Measurements from ENCODE around the gene PLK5.
"Not testable (repeated sequence)": the region's sequence is repeated elsewhere in the genome, so short reads cannot be mapped to it uniquely, and the experiment has no call there.

Gene PLK5

DNA sequence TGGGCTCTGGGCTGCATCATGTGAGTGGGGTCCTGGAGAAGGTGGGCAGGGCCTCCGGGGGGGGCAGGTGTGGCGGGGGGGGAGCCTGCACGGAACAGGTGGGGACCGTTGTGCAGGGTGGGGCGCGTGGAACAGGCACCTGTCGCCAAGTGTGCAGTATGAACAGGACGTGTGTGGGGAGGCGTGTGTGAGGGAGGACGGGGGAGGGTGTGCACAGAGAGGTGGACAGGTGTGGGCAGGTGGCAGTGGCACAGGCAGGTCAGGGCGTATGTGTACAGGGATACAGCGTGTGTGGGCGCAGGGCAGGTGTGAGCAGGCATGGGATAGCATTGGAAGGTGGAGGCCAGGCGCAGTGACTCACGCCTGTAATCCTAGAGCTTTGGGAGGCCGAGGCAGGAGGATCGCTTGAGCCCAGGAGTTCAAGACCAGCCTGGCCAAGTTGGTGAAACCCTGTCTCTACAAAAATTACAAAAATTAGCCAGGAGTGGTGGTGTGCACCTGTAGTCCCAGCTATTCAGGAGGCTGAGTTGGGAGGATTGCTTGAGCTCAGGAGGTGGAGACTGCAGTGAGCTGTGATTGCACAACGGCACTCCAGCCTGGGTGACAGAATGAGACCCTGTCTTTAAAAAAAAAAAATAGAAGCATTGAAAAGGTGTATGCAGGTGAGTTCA lies 3.2 kb downstream of the PLK5 start:
- no peak for DNase-seq

DNA sequence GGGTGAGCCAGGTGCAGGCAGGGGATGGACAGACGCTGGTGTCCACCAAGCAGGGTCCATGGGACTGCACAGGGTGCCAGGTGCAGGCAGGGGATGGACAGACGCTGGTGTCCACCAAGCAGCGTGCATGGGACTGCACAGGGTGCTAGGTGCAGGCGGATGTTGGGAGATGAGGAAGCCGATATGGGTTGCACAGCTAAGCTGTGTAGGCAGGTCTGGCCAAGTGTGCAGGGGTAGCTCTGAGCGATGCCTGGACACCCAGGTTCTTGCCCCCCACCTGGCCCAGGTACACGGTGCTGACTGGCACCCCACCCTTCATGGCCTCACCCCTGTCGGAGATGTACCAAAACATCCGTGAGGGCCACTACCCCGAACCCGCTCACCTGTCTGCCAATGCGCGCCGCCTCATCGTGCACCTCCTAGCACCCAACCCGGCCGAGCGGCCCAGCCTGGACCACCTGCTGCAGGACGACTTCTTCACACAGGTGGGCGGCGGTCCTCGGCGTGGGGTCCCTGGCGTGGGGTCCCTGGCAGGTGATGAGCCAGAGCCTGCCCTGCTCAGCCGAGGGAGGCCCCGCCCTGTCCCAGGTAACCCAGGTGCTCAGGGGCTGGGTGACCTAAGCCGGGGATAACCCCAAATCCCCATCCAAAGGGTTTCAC lies 3.9 kb downstream of the PLK5 start:
- DNase-seq: no peak

DNA sequence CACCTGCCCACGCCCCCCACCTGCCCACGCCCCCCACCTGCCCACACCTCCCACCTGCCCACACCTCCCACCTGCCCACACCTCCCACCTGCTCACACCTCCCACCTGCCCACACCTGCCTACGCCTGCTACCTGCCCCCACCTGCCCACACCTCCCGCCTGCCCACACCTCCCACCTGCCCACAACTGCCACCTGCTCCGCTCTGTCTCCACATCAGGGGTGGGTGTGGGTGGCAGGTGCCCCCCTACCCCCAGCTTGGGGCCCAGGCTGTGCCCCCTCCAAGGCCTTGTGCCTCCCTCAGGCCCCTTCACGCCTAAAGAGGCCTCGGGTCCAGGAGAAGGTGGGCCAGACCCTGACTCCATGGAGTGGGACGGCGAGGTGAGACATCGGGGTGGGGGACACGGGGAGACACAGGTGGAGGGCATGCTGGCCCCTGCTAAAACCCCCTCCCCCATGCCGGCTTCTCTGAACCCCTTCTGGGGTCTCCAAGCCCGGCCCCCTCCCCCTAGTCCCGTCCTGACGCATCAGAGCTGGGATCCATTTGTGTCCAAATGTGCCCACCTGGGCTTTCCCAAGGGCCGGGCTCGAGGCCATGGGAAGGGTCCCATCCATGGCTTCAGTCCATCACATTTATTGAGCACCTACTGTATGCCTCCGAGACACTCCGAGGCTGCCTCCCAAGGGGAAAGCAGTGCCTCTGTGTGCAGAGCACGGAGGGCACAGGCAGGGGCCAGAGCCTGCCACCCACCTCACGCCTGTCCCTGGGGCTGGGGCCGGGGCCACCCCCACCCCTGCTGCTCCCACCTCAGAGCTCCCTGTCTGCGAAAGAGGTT lies 4.9 kb downstream of the PLK5 start:
- no peak for DNase-seq

DNA sequence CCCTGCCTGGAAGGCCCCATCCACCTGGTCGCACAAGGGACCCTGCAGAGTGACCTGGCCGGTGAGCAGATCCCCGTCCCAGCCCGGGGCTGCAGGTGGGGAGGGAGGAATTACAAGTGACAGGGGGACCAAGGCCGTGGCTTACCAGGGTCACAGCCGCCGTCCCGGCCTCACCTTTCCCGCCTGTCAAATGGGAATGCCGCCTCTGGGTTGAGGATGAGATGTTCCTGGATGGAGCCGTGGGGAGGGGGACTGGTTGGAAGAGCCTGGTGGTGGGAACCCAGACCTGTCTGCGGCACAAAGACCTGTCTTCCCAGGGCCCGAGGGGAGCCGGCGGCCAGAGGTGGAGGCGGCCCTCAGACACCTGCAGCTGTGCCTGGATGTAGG lies 5.5 kb downstream of the PLK5 start:
- no peak for DNase-seq

DNA sequence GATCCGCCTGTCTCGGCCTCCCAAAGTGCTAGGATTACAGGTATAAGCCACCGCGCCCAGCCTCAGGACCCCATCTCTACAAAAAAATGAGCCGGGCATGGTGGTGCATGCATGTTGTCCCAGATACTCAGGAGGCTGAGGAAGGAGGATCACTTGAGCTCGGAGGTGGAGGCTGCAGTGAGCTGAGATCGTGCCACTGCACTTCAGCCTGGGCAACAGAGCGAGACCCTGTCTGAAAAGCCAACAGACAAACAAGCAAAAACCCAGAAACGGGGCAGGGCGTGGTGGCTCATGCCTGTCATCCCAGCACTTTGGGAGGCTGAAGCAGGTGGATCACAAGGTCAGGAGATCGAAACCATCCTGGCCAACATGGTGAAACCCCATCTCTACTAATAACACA lies 7.0 kb downstream of the PLK5 start:
- DNase-seq: not testable (repeated sequence)

DNA sequence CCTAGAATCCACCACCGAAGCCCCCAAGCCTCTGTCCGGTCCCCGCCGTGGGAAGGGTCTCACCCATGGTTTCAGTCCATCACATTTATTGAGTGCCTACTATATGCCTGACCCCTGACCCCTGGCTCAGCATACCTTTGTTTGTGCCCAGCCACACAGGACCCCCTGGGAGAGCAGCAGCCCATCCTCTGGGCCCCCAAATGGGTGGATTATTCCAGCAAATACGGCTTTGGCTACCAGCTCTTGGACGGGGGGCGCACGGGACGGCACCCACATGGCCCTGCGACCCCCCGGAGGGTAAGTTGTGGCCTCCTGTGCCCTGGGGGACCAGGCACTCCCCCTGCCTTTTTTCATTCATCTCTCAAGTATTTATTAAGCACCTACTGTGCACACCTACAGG lies 7.7 kb downstream of the PLK5 start:
- no peak for DNase-seq

DNA sequence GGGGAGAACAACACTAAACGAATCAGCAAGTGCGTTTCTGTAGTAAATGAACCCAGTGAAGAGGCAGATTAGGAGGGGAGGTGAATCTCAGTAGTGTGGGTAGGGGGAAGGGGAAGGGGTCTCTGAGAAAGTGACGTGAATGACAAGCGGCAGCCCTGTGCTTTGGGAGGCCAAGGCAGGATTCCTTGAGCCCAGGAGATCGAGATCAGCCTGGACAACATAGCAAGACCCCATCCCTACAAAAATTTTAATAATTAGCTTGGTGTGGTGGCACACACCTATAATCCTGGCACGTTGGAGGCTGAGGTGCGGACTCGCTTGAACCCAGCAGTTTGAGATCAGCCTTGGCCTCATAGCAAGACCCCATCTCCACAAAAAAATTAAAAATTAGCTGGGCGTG lies 8.1 kb downstream of the PLK5 start:
- no peak for DNase-seq

DNA sequence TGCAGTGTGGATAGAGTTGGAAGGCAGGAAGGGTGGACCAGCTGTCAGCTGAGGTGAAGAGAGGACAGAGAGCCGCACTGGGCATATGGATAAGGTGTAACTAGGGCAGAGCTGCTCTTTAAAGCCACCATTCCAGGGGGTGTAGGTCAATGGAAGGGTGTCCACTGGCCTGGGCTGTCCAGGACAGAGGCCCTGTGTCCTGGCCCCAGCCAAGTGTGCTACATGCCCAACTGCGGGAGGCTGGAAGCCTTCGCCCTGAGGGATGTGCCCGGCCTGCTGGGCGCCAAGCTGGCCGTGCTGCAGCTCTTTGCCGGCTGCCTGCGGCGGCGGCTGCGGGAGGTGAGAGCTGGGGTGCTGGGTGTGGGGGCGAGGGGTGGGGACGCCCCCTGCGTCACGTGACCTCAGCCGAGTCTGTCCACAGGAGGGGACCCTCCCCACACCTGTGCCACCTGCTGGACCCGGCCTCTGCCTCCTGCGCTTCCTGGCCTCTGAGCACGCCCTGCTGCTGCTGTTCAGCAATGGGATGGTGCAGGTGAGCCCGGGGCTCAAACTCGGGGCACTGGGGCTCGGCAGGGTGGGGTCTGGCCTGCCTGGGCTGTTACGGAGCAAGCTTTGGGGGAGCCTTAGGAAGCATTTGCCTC lies 9.8 kb downstream of the PLK5 start:
- DNase-seq: no peak

DNA sequence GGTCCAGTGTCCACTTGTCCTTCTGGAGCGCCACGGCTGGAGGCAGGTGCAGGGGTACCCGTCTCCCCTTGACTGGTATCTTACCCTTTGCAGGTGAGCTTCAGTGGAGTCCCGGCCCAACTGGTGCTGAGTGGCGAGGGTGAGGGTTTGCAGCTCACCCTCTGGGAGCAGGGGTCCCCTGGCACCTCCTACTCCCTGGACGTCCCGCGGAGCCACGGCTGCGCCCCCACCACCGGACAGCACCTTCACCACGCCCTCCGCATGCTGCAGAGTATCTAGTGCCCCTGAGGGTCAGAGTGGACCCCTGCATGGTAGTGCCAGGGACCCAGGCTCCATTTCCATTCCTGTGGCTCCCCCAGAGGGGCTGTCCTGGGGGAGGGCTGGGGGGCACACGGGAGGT lies 11.1 kb downstream of the PLK5 start:
- DNase-seq: no peak

DNA sequence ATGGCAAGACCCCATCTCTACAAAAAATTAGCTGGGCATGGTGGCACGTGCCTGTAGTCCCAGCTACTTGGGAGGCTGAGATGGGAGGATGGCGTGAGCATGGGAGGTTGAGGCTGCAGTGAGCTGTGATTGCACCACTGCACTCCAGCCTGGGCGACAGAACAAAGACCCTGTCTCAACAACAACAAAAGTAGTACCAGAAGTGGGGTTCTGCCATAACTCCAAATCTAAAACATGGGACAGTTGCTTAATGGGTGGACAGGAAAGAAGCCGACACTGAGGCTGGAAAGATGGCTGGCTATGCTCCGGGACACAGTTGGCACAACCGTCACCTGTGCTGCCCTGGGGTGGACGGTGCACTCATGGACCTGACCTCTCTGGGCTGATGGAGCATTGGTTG lies 11.8 kb downstream of the PLK5 start:
- DNase-seq: not testable (repeated sequence)

DNA sequence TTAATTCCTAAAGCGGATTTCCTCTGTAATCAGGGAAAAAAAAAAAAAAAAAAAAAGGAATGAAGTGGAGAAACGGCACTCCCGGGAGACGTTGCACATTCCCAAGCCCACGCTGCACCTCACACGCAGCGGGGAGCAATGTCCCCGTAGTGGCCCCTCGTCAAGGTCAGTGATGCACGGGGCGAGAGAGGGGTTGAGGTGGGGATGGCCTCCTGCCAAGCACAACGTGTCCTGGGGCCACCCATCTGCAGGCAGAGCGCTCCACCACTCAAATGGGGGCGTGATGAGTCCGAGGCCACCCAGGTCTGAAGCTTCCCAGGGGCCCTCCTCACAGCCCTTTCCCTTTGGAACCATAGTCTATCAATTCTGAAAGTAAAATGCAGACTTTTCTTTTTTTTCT lies 15.1 kb downstream of the PLK5 start:
- no peak for DNase-seq

DNA sequence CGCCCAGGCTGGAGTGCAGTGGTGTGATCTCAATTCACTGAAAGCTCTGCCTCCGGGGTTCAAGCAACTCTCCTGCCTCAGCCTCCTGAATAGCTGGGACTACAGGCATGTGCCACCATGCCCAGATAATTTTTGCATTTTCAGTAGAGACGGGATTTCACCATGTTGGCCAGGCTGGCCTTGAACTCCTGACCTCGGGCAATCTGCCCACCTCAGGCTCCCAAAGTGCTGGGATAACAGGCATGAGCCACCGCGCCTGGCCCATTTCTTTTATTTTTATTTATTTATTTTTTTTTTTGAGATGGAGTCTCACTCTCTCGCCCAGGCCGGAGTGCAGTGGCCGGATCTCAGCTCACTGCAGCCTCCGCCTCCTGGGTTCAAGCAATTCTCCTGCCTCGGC lies 15.9 kb downstream of the PLK5 start:
- DNase-seq: not testable (repeated sequence)

DNA sequence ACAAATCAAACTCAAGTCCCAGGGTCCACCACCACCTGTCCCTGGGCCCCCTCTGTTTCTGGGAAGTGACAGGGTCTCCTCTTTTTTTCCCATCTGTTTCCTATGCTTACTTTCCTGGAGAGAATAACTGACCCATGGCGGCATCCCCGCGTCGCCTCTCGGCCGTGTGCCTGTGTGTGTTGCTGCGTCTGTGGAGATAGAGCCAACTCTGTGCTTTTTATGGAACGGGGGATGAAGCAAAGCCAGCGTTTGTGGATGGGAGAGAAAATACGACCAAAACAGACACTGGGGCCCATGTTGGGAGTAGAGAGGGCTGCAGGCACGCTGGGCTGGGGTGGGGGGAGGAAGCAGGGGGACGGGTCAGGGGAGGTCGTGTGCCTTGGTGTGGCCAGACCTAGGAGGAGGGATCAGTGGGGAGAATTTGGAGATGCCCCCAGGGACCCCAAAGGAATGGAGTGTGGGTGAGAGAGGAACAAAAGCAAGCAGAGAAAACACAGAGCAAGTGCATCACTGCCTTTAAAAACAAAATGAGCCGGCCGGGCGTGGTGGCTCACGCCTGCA lies 16.6 kb downstream of the PLK5 start:
- no peak for DNase-seq

DNA sequence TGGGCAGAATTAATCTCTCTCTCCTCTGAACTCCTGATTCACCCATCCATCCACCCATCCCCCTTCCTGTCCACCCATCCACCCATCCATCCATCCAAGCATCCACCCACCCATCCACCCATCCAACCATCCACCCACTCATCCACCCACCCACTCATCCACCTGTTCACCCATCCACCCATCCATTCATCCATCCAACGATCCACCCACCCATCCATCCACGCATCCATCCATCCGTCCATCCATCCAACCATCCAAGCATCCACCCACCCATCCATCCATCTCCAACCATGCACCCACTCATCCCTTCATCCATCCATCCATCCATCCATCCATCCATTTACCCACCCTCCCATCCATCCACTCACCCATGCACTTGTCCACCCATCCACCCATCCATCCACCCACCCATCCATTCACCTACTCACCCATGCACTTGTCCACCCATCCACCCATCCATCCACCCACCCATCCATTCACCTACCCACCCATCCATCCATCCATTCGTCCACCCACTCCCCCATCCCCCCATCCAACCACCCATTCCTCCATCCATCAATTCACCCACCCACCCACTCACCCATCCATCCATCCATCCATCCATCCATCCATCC lies 25.6 kb downstream of the PLK5 start:
- no peak for DNase-seq

DNA sequence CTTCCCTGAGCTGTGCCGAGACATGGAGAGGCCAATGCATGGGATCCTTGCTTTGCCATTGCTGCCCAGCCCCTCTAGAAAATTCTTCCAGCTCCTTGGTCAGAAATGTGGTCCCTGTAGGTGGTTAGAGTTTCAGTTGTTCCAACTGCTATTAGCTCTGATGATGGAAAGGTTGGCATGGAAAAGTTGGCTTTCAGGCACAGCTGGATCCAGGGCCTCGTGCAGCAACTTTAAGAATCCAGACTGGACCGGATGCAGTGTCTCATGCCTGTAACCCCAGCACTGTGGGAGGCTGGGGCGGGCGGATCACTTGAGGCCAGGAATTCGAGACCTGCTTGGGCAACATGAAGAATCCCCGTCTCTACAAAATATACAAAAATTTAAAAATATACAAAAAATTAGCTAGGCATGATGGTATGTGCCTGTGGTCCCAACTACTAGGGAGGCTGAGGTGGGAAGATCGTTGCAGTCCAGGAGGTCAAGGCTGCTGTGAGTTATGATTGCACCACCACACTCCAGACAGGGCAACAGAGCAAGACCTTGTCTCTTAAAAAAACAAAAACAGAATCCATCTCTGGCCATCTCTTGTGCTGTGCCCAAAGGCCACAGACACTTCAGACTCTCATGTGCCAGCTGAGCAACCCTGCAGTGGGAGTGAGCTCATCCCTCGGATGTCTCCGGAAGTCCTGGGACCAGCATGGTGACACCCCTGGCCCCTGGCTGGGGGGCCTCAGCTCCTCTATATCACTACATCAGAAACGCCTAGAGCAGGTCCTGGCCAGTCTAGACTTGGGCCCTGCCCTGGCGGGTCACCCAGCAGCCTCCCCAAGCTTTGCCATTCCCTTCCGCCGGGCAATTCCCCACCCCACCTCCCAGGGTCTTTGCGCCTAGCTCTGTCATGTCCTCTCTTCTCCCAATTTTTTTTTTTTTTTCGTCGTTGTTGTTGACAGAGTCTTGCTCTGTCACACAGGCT lies 27.5 kb downstream of the PLK5 start:
- DNase-seq: no peak

DNA sequence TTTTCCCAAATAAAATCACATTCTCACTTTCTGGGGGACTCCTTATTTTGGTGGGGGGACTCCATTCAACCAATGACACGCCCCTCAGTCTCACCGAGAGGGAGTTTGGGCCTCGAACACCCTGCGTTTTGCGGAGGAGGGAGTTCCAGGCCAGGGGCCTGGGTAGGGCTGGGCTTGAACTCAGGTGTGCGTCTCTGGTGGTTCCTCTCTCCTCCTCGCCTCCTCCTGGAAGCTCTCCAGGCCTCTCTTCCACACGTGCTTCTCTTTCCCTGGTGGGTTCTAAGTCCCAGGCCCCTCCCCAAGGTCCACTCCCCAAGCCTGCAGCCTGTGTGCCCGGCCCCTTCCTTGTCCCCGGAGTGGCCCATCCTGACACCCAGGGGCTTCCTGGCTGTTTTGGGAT lies 29.5 kb downstream of the PLK5 start:
- no peak for DNase-seq

DNA sequence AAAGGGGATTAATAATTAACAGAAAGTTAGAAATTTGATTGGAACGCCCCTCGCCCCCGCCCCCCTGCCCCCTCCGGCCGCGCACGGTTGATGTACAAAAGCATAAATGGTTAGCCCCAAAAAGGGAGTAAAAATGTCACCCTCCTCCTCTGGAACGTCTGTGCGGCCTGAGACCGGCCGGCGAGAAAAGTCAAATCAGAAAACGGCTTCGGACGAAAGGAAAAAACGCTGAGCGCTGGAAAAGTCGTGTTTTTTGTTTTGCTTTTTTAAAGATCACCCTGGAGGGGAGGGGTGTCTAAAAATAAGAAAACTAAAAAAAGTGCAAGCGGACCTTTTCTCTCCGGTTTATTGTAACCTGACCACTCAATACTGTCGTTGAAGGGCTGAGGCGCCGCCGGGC lies 31.1 kb downstream of the PLK5 start:
- DNase-seq: no peak

DNA sequence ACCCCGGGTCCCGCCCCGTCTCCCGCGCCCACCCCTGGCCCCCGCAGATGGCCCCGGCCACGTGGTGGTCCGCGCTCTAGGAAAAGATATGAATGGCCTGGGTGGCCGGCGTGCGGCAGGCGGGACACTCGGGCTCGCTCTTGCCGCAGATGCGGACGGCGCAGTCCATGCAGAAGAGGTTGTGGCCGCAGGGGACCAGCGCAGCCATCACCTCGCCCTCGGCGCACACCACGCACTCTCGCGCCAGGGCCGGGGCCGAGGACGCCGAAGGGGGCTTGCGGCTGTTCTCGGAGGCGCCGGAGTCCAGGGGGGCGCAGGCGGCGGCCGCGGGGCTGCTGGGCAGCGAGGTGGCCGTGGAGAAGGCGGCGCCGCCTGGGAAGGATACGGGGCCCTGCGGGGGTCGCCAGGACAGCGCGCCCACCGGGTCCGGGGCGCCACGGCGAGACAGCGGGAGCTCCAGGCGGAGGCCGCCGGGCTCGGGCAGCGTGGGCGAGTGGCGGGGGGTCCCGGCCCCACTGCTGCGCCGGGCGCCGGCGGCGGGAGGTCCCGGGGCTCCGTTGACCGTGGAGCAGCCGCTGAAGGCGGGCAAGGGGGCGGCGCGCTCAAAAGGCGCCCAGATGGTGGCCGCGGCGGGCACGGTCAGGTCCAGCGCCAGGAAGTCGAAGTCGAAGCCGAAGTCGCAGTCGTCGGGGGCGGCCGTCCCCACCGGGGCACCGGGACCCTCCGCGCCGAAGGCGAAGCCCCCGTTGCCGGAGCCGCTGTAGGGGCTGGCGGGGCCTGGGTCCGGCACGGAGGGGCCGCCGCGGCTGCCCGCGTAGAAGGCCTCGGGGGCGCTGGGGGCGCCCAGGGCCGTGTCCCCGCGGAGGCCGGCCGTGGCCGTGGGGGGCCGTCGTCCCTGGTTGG lies 31.9 kb downstream of the PLK5 start:
- no peak for DNase-seq

DNA sequence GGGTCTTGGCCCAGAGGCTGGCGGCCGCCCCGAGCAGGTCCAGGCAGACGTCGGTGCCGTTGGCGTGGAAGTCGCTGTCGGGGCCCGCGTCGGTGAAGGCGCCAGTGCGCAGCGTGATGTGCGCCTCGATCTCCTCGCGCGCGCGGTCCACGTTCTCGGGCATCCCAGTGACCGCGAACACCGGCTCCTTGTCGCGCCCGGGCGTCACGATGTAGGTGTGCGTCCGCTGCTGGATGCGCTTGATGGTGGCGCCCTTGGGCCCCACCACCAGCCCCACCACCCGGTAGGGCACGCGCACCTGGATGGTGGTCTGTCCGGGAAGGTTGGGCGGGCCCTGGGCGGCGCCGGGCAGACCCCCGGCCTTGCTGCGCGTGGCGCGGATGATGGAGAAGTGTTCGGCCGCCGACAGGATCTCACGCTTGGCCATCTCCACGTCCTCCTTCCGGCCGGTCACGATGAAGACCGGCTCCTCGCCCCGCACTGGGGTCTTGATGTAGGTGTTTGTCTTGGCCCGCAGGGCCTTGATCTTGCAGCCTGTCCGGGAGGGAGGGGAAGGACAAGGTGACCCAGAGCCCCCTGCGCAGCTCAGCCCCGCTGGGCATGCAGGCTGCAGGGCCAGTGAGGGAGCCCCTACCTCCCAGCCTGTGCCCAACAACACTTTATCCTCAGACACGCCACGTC lies 32.7 kb downstream of the PLK5 start:
- no peak for DNase-seq

DNA sequence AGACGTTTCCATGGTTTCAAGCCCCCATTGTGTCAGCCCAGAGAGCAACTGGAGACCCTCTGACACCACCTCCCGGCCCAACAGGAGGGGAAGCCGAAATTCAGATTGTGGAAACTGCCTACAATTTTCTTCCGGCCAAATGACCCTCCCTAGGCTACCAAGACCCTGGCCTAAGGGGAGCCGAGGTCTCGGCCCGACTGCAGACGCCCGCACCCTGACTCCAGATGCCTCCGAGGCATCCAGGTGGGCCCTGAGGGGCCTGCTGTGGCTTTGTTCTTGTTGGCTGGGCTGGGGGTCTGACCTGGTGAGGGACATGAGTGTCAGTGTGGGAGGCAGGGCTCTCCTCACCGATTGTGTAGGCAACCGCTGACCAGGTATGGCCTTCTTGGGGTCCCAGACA lies 34.7 kb downstream of the PLK5 start:
- DNase-seq: no peak

Data from HCEC 1CT (cell line).